Effector memory CD4-positive, alpha-beta T cell (primary cell): ENCODE results near the gene GPR45.

Source experiments
- DNase-seq, 3 donors: peaks; one replicate each; pipeline ENCODE4 v3.0.0-alpha.2; 2020
- H3K27ac ChIP-seq: 2 replicates; pipeline ENCODE4 v1.7.0; 2013; ENCODE audit warnings: mild to moderate bottlenecking, low read length, moderate library complexity; ENCODE audit not compliant: insufficient read depth, poor library complexity, severe bottlenecking
- H3K27me3 ChIP-seq: replicated peaks from 2 replicates; pipeline ENCODE4 v1.7.0; 2013; ENCODE audit warnings: mild to moderate bottlenecking, low read length; ENCODE audit not compliant: insufficient read depth, control insufficient read depth, poor library complexity, severe bottlenecking
- H3K36me3 ChIP-seq: 2 replicates; pipeline ENCODE4 v1.7.0; 2013; ENCODE audit warnings: mild to moderate bottlenecking, low read length, moderate library complexity; ENCODE audit not compliant: control insufficient read depth, insufficient read depth
- H3K4me1 ChIP-seq: 2 replicates; pipeline ENCODE4 v1.7.0; 2013; ENCODE audit warnings: low read length, mild to moderate bottlenecking; ENCODE audit not compliant: control insufficient read depth, insufficient read depth, poor library complexity, severe bottlenecking
- H3K4me3 ChIP-seq: 2 replicates; pipeline ENCODE4 v1.7.0; 2013; ENCODE audit warnings: low read length, low read depth, mild to moderate bottlenecking; ENCODE audit not compliant: insufficient read depth, poor library complexity, severe bottlenecking
- H3K9me3 ChIP-seq: 2 replicates; pipeline ENCODE4 v1.7.0; 2013; ENCODE audit warnings: mild to moderate bottlenecking, low read length, moderate library complexity; ENCODE audit not compliant: control insufficient read depth

GPR45 gene

GRCh38 chr2:105291981-105292380, 50.4 kb downstream of the GPR45 start:
- H3K27ac ChIP-seq, result no peak overlapping the region
- no peak overlapping the region for H3K4me3 ChIP-seq
- H3K36me3 ChIP-seq, result peaks cover 40% of the 10 kb centered on the region
- H3K27me3 ChIP-seq, result no peaks in the 10 kb centered on the region
- no peaks in the 10 kb centered on the region for H3K4me1 ChIP-seq
- DNase-seq, result no peak
- H3K9me3 ChIP-seq, result no peaks in the 10 kb centered on the region
